ENCODE measurements around the gene PCNX2. TPM values are rescaled to one million over a fixed set of nuclear protein-coding genes. Genes with fewer than 3 reads are reported as not detected.
A peak's percentile ranks its signal among the peaks of the same experiment; 100 is the strongest.

Gene PCNX2
- total RNA-seq, 2 donors from 2014 or later, result 24.1 to 72.1 TPM

DNA sequence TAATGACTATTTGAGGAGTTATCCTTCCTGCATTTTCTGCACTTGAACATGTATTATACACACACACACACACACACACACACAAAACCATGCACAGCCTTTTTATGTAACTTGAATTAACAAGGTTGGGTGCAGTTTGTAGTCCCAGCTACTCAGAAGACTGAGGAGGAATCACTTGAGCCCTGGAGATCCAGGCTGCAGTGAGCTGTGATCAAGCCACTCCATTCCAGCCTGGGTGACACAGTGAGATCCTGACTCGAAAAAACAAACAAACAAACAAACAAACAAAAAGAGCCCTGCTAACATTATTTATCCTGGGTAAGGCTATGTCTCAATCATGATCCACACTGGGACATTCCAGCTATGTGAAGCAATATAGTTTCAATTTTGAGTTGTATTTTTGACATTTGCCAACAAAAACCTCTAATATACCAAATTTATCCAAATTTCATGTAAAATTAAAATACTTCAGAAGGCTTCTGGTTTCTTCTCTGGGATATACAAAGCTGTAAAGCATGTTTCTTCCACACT lies 188.3 kb downstream of the PCNX2 start:
- Histone ChIP-seq H3K27me3 (no peaks in the 10 kb centered on the region), H3K27ac (no peak overlapping the region), H3K36me3 (replicated peaks in 1 of 2; ENCODE audit: insufficient read depth in 1 of 2, low read depth in 2 of 2) (no peaks in the 10 kb centered on the region), H3K4me3 (no peak overlapping the region), H3K4me1 (no peaks in the 10 kb centered on the region), H3K9me3 (no peaks in the 10 kb centered on the region)
- DNase-seq (no peak), ATAC-seq (no peak)
- no peak for TF ChIP-seq POLR2A (IDR thresholded peaks at IDR 0.05)
- TF ChIP-seq, protein P1, sequence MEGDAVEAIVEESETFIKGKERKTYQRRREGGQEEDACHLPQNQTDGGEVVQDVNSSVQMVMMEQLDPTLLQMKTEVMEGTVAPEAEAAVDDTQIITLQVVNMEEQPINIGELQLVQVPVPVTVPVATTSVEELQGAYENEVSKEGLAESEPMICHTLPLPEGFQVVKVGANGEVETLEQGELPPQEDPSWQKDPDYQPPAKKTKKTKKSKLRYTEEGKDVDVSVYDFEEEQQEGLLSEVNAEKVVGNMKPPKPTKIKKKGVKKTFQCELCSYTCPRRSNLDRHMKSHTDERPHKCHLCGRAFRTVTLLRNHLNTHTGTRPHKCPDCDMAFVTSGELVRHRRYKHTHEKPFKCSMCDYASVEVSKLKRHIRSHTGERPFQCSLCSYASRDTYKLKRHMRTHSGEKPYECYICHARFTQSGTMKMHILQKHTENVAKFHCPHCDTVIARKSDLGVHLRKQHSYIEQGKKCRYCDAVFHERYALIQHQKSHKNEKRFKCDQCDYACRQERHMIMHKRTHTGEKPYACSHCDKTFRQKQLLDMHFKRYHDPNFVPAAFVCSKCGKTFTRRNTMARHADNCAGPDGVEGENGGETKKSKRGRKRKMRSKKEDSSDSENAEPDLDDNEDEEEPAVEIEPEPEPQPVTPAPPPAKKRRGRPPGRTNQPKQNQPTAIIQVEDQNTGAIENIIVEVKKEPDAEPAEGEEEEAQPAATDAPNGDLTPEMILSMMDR (IDR thresholded peaks at IDR 0.05), result no peak
- WGBS, 2 donors, result 23 to 48% methylated on average over 1 of the region's 1 CpG
- intact Hi-C loops (cut with DNase I), result no loop called here

DNA sequence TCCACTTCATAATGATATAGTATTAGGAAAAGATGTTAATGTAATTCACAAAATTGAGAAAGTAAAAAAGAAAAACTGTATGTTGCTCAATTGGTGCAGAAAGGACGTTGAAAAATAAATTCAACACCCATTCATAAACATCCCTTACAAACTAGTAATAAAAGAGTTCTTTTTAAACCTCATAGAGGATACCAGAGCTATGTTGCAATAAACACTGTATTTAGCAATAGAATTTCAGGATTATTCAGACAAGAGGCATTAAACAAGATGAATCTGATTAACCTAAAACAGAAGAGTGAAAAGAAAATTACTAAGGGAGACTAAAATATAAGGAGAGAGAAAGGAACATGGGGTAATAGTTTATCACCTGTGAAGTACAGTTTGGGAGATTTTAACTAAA lies 190.3 kb downstream of the PCNX2 start:
- 38 to 56% methylated on average over 1 of the region's 1 CpG for WGBS, 2 donors

DNA sequence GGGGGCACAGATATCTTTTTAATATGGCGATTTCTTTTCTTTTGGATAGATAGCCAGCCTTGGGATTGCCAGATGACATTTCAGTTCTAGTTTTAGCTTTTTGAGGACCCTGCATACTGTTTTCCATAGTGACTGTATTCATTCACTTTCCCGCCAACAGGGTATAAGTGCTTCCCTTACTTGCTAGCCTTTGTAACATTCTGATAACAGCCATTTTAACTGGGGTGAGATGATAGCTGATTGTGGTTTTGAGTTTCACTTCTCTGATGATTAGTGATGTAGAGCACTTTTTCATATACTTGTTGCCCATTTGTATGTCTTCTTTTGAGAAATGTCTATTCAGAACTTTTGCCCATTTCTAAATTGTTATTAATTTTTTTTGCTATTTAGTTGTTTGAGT lies 193.2 kb downstream of the PCNX2 start:
- H3K36me3 ChIP-seq (replicated peaks in 1 of 2; ENCODE audit: insufficient read depth in 1 of 2, low read depth in 2 of 2), result no peaks in the 10 kb centered on the region
- no peaks in the 10 kb centered on the region for H3K9me3 ChIP-seq
- H3K4me3 ChIP-seq, result no peak overlapping the region
- DNase-seq (no peak), ATAC-seq (no peak)
- no peak for TF ChIP-seq POLR2A (IDR thresholded peaks at IDR 0.05)
- TF ChIP-seq, protein P1 (IDR thresholded peaks at IDR 0.05), result no peak
- H3K27ac ChIP-seq, result no peak overlapping the region
- H3K4me1 ChIP-seq, result peaks cover 12% of the 10 kb centered on the region
- intact Hi-C loops (cut with DNase I), result no loop called here
- no peaks in the 10 kb centered on the region for H3K27me3 ChIP-seq
- WGBS, 2 donors, result 92 to 95% methylated on average over 2 of the region's 2 CpGs

More for the DNA sequence above, 190.3 kb downstream of the PCNX2 start:
- TF ChIP-seq POLR2A (IDR thresholded peaks at IDR 0.05), result no peak
- TF ChIP-seq, protein P1 (IDR thresholded peaks at IDR 0.05), result no peak
- no peak for ATAC-seq
- Histone ChIP-seq H3K9me3 (no peaks in the 10 kb centered on the region), H3K4me3 (no peak overlapping the region), H3K27ac (no peak overlapping the region), H3K27me3 (no peaks in the 10 kb centered on the region), H3K4me1 (no peaks in the 10 kb centered on the region), H3K36me3 (replicated peaks in 1 of 2; ENCODE audit: insufficient read depth in 1 of 2, low read depth in 2 of 2) (no peaks in the 10 kb centered on the region)
- intact Hi-C loops (cut with DNase I), result no loop called here
- DNase-seq, result no peak

DNA sequence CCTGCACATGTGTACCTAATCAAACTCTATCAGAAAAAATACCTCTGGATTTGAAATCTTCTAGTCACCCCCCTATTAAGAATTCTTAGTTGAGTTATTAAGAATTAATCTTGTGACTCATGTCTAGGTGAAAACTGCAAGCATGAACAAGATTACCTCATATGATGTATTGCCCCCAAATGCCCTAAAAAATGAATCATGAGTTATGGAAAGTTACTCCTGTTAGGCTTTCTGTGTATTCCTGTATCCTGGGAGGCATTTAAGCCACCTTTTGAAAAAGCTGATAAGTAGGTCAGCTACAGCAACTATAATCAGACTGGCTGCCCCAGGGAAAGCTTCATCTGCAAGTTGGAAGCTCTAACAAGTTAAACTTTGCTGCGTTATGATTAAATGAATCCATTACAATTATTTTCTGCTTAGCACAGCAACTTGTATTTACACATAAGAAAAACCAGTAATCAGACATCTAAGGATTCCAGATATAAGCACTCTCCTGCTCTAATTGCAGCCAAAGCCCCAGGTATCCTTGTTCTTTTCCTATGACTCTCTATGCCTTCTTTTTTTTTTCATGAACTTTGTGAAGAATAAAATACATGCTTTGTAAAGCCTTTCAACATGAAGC lies 197.5 kb downstream of the PCNX2 start:
- H3K4me1 ChIP-seq, result peaks cover 12% of the 10 kb centered on the region
- H3K36me3 ChIP-seq (replicated peaks in 1 of 2; ENCODE audit: insufficient read depth in 1 of 2, low read depth in 2 of 2), result no peaks in the 10 kb centered on the region
- DNase-seq (no peak), ATAC-seq (peak; percentile 82)
- H3K4me3 ChIP-seq, result no peak overlapping the region
- no peaks in the 10 kb centered on the region for H3K27me3 ChIP-seq
- TF ChIP-seq, protein P1 (IDR thresholded peaks at IDR 0.05), result no peak
- no peak for TF ChIP-seq POLR2A (IDR thresholded peaks at IDR 0.05)
- no peaks in the 10 kb centered on the region for H3K9me3 ChIP-seq
- intact Hi-C loops (cut with DNase I), result no loop called here
- H3K27ac ChIP-seq, result peak overlapping the region in 3 of 4 donors; percentile 29 to 63 (median 50)
- 31 to 38% methylated on average over 1 of the region's 1 CpG for WGBS, 2 donors

DNA sequence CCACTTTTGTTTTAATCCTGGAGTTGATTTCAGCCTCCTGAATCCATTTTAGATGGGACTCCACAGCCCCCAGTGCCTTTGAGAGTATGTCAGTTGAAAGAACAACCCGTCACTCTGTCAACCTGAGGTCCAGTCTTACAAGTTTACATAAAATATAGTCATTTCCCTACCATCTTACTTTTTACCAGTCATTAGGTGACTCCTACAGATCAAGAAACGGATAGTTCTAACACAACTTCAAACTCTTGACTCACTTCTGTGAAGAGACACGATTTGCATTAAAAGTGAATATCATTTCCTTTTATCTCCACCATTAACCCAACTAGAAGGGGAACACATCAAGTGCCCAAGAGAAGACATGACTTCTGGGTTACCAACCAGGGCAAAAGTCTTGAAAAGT lies 198.0 kb downstream of the PCNX2 start:
- Histone ChIP-seq H3K27ac (peak overlapping the region in 3 of 4 donors; percentile 29 to 63 (median 48)), H3K27me3 (no peaks in the 10 kb centered on the region), H3K4me1 (peaks cover 12% of the 10 kb centered on the region), H3K9me3 (no peaks in the 10 kb centered on the region), H3K4me3 (no peak overlapping the region), H3K36me3 (replicated peaks in 1 of 2; ENCODE audit: insufficient read depth in 1 of 2, low read depth in 2 of 2) (no peaks in the 10 kb centered on the region)
- DNase-seq, result no peak
- intact Hi-C loops (cut with DNase I), result no loop called here
- WGBS, 2 donors, result 79 to 94% methylated on average over 3 of the region's 3 CpGs
- no peak for ATAC-seq
- TF ChIP-seq, protein P1 (IDR thresholded peaks at IDR 0.05), result no peak
- TF ChIP-seq POLR2A (IDR thresholded peaks at IDR 0.05), result no peak

All from body of pancreas (tissue), 4 donors.